Progenitor cell of endocrine pancreas (in vitro differentiated cells): ENCODE data around the gene RPAIN. TPM values are rescaled to one million over a fixed set of nuclear protein-coding genes. Genes with fewer than 3 reads are reported as not detected.

Source experiments
- DNase-seq: peaks from one replicate; pipeline ENCODE4 v3.0.0; 2021; ENCODE audit warnings: low spot score; ENCODE audit not compliant: unreplicated experiment
- H3K27ac Mint-ChIP-seq: 2 replicates; pipeline ENCODE4 v1.8.0; 2021; ENCODE audit warnings: mild to moderate bottlenecking, moderate library complexity, mixed read lengths
- H3K27me3 Mint-ChIP-seq: 2 replicates; pipeline ENCODE4 v1.8.0; 2021; ENCODE audit warnings: mixed read lengths
- H3K36me3 Mint-ChIP-seq: 2 replicates; pipeline ENCODE4 v1.8.0; 2022; ENCODE audit warnings: mixed read lengths; ENCODE audit not compliant: insufficient read depth
- H3K4me1 Mint-ChIP-seq: 2 replicates; pipeline ENCODE4 v1.8.0; 2021; ENCODE audit warnings: low read depth, mixed read lengths
- H3K4me3 Mint-ChIP-seq: 2 replicates; pipeline ENCODE4 v1.8.0; 2021; ENCODE audit warnings: low read depth, mild to moderate bottlenecking, moderate library complexity, mixed read lengths
- H3K9me3 Mint-ChIP-seq: 2 replicates; pipeline ENCODE4 v1.8.0; 2021; ENCODE audit warnings: low read depth, mixed read lengths
- CTCF ChIP-seq: fragments of 200-600 bp; sonication (generic); IDR thresholded peaks from one replicate; pipeline ENCODE4 v1.5.0; 2021; ENCODE audit warnings: antibody characterized with exemption, mild to moderate bottlenecking; ENCODE audit not compliant: unreplicated experiment
- total RNA-seq: library from RNA; stranded (reverse); gene quantifications from 2 replicates; pipeline ENCODE4 v1.2.1, GENCODE V29; 2021

RPAIN gene
- total RNA-seq, 1 donor from 2014 or later: 115 TPM

DNA sequence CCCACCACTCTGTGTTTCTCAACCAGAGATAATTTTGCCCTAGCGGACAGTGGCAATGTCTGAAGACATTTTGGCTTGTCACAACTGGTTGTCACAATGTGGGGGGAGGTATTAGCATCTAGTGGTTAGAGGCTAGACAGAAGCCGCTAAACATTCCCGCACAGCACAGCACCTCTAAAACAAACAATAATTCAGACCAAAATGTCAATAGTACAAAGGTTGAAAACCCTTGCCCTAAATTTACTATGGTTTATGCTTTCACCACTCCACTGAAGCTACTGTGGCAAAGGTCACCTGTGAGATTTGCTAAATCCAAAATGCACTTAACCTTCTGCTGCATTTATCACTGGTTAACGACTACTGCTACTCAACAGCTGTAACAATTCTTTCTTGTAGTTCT is 14.6 kb upstream of the RPAIN start:
- Mint-ChIP-seq H3K9me3 (no peaks in the 10 kb centered on the region), H3K36me3 (peaks cover 26% of the 10 kb centered on the region), H3K27ac (no peak overlapping the region), H3K27me3 (no peaks in the 10 kb centered on the region), H3K4me3 (no peak overlapping the region), H3K4me1 (no peaks in the 10 kb centered on the region)
- no peak for TF ChIP-seq CTCF
- no peak for DNase-seq

DNA sequence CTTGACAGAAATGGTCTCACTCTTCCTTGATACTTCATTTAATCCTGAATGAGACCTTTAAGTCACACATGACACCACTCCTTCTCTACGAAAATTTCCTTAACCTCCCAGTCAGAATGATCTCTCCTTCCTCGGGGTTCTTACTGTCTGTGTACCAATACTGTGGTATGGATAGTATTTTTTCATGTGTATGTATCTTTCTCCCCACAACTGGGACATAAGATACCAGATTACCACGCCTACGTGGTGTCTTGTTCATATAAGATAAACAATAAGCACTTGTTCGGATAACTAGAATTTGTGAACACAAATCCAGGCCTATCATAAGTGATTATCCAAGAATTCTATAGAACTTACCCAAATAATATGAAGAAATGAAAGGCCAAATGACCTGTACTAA is 11.8 kb upstream of the RPAIN start:
- Mint-ChIP-seq H3K27me3 (no peaks in the 10 kb centered on the region), H3K9me3 (no peaks in the 10 kb centered on the region), H3K4me3 (no peak overlapping the region), H3K27ac (no peak overlapping the region), H3K4me1 (no peaks in the 10 kb centered on the region), H3K36me3 (peaks cover 30% of the 10 kb centered on the region)
- DNase-seq: no peak
- TF ChIP-seq CTCF: no peak

- Mint-ChIP-seq H3K4me1 (no peaks in the 10 kb centered on the region), H3K27me3 (no peaks in the 10 kb centered on the region), H3K9me3 (no peaks in the 10 kb centered on the region), H3K4me3 (no peak overlapping the region), H3K27ac (no peak overlapping the region), H3K36me3 (peaks cover 23% of the 10 kb centered on the region)
- TF ChIP-seq CTCF: no peak
- no peak for DNase-seq
Observed at GRCh38 chr17:5410594-5411272, 9.2 kb upstream of the RPAIN start.

- Mint-ChIP-seq H3K4me3 (no peak overlapping the region), H3K27ac (no peak overlapping the region)
Observed at GRCh38 chr17:5413682-5414081, 6.3 kb upstream of the RPAIN start.

GRCh38 chr17:5416901-5417300 is 3.1 kb upstream of the RPAIN start:
- Mint-ChIP-seq H3K4me3 (peak overlapping the region; percentile 38), H3K27me3 (no peaks in the 10 kb centered on the region), H3K4me1 (peaks cover 21% of the 10 kb centered on the region), H3K27ac (no peak overlapping the region), H3K36me3 (peaks cover 13% of the 10 kb centered on the region), H3K9me3 (no peaks in the 10 kb centered on the region)
- no peak for DNase-seq
- no peak for TF ChIP-seq CTCF

More at GRCh38 chr17:5413682-5414081, 6.3 kb upstream of the RPAIN start:
- no peak for TF ChIP-seq CTCF
- Mint-ChIP-seq H3K36me3 (peaks cover 21% of the 10 kb centered on the region), H3K4me1 (peaks cover 5% of the 10 kb centered on the region), H3K27me3 (no peaks in the 10 kb centered on the region), H3K9me3 (no peaks in the 10 kb centered on the region)
- no peak for DNase-seq
